Duodenal mucosa (tissue), 2 donors: ENCODE results near the gene TNRC6B.

ENCODE experiments used
- H3K27ac ChIP-seq: one replicate; pipeline ENCODE4 v1.7.0; 2013; ENCODE audit warnings: low read depth, low read length
- H3K27me3 ChIP-seq, 2 donors: one replicate each; pipeline ENCODE4 v1.7.0; 2013; ENCODE audit warnings: low read length in 2 of 2, control low read depth in 1 of 2; ENCODE audit not compliant: insufficient read depth in 2 of 2, control insufficient read depth in 1 of 2
- H3K36me3 ChIP-seq, 2 donors: one replicate each; pipeline ENCODE4 v1.7.0; 2013; ENCODE audit warnings: low read length in 2 of 2, control low read depth in 1 of 2; ENCODE audit not compliant: insufficient read depth in 2 of 2, control insufficient read depth in 1 of 2
- H3K4me1 ChIP-seq, 2 donors: one replicate each; pipeline ENCODE4 v1.7.0; 2013; ENCODE audit warnings: low read length in 2 of 2, control low read depth in 1 of 2; ENCODE audit not compliant: insufficient read depth in 2 of 2, control insufficient read depth in 1 of 2
- H3K4me3 ChIP-seq, 2 donors: one replicate each; pipeline ENCODE4 v1.7.0; 2013; ENCODE audit warnings: low read length in 2 of 2, low read depth in 1 of 2
- H3K9ac ChIP-seq, 2 donors: one replicate each; pipeline ENCODE4 v1.7.0; 2013; ENCODE audit warnings: low read length in 2 of 2, low read depth in 1 of 2
- H3K9me3 ChIP-seq, 2 donors: one replicate each; pipeline ENCODE4 v1.7.0; 2013; ENCODE audit warnings: low read length in 2 of 2, control low read depth in 1 of 2; ENCODE audit not compliant: control insufficient read depth in 1 of 2

TNRC6B gene

DNA sequence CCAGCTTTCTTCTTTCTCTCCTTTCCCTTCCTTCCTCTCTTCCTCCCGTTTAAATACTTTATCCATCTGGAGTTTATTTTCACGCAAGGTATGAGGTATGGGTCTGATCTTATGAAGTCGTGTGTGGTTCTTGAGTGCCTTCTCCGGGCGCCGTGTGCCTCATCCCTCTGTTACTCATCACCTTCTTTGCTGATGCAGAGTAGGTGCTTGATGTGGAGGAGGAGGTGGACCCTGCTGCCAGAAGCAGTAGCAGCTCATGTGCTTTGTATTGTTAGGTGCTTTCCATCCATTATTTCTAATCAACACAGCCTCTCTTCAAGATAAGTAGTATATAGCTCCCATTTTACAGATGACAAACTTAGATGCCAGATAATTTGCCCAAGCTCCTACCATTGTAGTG is 47.0 kb downstream of the TNRC6B start:
- H3K4me3 ChIP-seq, result no peak overlapping the region
- no peaks in the 10 kb centered on the region for H3K9me3 ChIP-seq
- H3K27me3 ChIP-seq, result no peaks in the 10 kb centered on the region
- no peak overlapping the region for H3K9ac ChIP-seq
- H3K27ac ChIP-seq, result no peak overlapping the region
- peaks cover 0 to 3% of the 10 kb centered on the region in 2 donors for H3K36me3 ChIP-seq
- H3K4me1 ChIP-seq, result peaks cover 4 to 11% of the 10 kb centered on the region in 2 donors

DNA sequence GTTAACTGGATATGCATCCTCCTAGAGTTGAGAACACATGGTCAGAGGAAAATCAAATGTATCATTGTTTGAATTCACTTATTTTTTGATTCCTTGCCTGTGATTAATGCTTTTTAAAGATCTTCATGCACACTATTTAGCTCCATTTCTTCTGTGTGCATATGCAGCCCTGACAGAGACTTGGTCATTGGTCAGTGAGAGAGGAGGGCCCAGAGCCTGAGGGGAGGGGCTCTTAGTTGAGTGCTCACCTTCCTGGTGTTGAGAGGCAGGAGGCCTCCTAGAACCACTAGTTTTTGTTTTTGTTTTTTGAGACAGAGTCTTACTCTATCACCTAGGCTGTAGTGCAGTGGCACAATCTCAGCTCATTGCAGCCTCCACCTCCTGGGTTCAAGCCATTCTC is 48.9 kb downstream of the TNRC6B start:
- Histone ChIP-seq H3K9ac (no peak overlapping the region), H3K4me1 (no peaks in the 10 kb centered on the region), H3K27me3 (no peaks in the 10 kb centered on the region), H3K9me3 (no peaks in the 10 kb centered on the region), H3K4me3 (no peak overlapping the region), H3K27ac (no peak overlapping the region), H3K36me3 (peaks cover 0 to 3% of the 10 kb centered on the region in 2 donors)

DNA sequence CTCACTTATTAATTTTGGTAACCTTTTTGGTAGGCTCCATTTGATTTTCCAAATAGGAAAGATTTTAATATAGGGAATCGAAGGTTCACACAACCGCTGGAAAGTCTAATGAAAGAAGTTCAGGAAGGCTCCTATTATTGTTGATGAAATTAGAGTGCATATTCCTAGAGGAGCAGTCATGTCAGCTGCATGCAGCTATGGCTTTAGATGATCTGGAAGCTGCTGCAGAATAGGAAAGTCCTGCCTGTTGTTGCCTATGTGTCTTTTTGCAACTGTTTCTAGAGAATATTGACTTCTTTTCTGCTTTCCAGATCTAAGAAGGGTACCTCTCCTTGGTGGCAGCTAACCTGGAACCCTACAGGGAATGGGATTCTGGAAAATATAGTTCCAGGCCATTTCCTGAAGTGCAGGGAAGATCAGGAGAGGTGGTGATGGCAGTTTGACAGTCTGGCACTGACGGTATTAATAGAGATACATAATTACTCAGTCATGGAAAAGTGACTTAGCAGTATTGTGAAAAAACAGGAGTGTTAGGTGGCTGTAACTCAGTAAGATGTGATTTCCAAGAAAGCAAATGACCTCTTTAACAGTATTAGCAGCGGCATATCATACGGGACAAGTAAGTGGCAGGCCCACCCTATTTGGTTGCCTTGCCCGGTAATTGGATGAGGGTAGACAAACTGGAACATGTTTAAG is 54.0 kb downstream of the TNRC6B start:
- no peak overlapping the region for H3K27ac ChIP-seq

DNA sequence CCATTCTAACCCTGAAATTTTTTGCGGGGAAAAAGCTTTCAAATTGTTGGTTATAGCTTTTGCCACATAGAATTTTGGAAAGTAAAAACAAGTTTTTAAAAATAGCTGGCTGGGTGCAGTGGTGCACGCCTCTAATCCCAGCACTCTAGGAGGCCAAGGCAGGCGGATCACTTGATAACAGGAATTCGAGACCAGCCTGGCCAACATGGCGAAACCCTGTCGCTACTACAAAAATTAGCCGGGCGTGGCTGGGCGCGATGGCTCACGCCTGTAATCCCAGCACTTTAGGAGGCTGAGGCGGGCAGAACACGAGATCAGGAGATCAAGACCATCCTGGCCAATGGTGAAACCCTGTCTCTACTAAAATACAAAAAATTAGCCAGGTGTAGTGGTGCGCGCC is 54.9 kb downstream of the TNRC6B start:
- Histone ChIP-seq H3K27ac (no peak overlapping the region), H3K9me3 (no peaks in the 10 kb centered on the region), H3K27me3 (no peaks in the 10 kb centered on the region), H3K9ac (no peak overlapping the region), H3K4me3 (no peak overlapping the region), H3K4me1 (peaks cover 0 to 4% of the 10 kb centered on the region in 2 donors), H3K36me3 (peaks cover 6 to 26% of the 10 kb centered on the region in 2 donors)

More for the DNA sequence above, 54.0 kb downstream of the TNRC6B start:
- no peaks in the 10 kb centered on the region for H3K9me3 ChIP-seq
- H3K27me3 ChIP-seq, result no peaks in the 10 kb centered on the region
- peaks cover 6 to 22% of the 10 kb centered on the region in 2 donors for H3K36me3 ChIP-seq
- H3K4me3 ChIP-seq, result no peak overlapping the region
- no peaks in the 10 kb centered on the region for H3K4me1 ChIP-seq
- no peak overlapping the region for H3K9ac ChIP-seq

DNA sequence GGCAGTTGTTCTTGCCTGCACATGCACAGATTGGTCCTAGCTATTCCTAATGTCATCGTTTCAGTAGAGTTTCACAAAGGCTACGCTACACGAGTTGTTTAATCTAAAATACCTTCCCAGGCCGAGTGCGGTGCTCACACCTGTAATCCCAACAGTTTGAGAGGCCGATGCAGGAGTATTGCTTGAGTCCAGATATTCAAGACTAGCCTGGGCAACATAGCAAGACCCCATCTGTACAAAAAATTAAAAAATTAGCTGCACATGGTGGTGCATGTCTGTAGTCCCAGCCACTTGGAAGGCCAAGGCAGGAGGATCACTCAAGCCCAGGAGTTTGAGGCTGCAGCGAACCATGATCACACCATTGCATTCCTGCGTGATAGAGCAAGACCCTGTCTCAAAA is 56.2 kb downstream of the TNRC6B start:
- Histone ChIP-seq H3K27me3 (no peaks in the 10 kb centered on the region), H3K4me3 (no peak overlapping the region), H3K36me3 (peaks cover 6 to 26% of the 10 kb centered on the region in 2 donors), H3K9ac (no peak overlapping the region), H3K4me1 (peaks cover 10 to 15% of the 10 kb centered on the region in 2 donors), H3K9me3 (no peaks in the 10 kb centered on the region), H3K27ac (no peak overlapping the region)

DNA sequence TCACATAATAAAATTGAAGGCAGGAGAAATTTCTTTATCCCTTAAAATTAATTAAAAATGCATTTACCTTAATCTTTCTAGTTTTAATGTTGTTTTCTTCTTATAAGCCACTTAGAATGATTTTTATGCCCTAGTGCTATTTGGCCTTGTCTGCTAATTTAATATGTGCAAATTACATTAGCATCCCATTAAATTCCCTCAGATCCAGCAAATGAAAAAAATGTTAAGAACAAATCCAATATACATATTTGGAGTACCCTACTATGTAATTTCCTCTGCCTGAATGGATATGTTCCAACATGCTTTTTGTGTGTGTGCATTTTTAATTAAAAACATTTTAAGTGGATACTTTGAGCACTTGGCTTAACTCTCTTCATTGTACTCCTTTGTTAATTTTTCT is 56.9 kb downstream of the TNRC6B start:
- Histone ChIP-seq H3K27ac (no peak overlapping the region), H3K9me3 (no peaks in the 10 kb centered on the region), H3K9ac (no peak overlapping the region), H3K27me3 (no peaks in the 10 kb centered on the region), H3K4me3 (no peak overlapping the region), H3K4me1 (peaks cover 17 to 19% of the 10 kb centered on the region in 2 donors), H3K36me3 (peaks cover 6 to 22% of the 10 kb centered on the region in 2 donors)

DNA sequence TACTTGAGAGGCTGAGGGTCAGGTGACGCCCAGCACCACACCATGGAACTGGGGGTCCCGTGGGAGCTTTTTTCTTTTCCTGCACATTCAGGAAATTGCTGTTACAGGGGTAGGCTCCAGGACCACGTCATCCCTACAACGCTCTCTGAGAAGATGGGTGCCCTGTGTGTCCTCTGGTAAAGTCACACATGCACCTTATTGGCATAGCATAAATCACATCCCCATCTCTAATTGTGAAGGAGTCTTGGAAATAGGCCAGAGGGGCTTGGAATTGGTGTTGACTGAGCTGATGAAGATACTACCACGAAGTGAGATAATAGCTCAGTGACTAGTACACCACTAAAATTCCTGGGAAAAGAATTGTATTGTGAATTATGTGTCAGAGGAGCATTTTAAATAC is 57.6 kb downstream of the TNRC6B start:
- no peak overlapping the region for H3K27ac ChIP-seq
- H3K9me3 ChIP-seq, result no peaks in the 10 kb centered on the region
- no peaks in the 10 kb centered on the region for H3K27me3 ChIP-seq
- peaks cover 17 to 19% of the 10 kb centered on the region in 2 donors for H3K4me1 ChIP-seq
- H3K36me3 ChIP-seq, result peaks cover 6 to 22% of the 10 kb centered on the region in 2 donors
- H3K9ac ChIP-seq, result no peak overlapping the region
- H3K4me3 ChIP-seq, result no peak overlapping the region

DNA sequence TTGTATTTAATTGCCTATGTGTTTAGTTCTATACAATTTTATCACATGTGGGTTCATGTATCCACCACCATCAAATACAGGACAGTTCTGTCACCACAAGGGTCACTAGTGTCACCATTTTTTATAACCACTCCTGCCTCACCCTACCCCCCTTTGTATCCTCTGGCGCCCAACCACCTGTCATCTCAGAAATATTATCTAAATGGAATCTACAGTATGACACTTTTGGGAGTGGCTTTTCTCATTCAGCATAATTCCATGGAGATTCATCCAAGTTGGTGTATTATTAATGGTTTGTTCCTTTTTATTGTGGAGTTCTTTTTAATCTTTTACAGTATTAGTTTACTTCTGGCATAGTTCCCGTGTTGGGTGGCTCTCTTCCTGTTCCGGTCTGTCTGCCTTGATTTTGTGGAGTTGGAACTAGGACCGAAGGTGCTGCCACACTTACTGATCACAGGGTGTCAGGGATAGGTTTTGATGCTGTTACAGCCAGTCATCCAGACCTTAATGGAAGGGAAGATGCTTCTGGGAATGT is 58.5 kb downstream of the TNRC6B start:
- Histone ChIP-seq H3K4me3 (no peak overlapping the region), H3K27ac (no peak overlapping the region), H3K9me3 (no peaks in the 10 kb centered on the region), H3K4me1 (peaks cover 17 to 19% of the 10 kb centered on the region in 2 donors), H3K9ac (no peak overlapping the region), H3K36me3 (peaks cover 6 to 22% of the 10 kb centered on the region in 2 donors), H3K27me3 (no peaks in the 10 kb centered on the region)

DNA sequence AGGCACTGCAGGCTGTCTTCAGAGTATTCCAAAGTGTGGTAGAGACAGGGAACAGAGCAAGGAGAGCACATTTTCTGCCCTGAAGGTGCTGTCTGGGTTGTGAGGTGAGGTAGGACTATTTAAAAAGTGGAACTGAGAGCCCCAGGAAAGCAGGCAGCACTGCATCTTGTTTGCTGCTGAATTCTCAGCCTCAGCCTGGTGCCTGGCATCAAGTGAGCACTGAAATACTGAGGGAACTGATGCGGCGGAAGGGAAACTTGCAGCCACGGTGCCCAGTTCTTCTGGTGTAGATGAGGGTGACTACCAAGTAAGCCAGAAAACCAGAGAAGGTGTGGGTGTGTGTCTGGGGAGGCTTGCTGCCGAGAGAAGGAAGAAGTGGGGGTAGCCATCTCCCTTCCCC is 59.5 kb downstream of the TNRC6B start:
- no peak overlapping the region for H3K4me3 ChIP-seq
- H3K9ac ChIP-seq, result no peak overlapping the region
- H3K4me1 ChIP-seq, result peaks cover 17 to 19% of the 10 kb centered on the region in 2 donors
- H3K36me3 ChIP-seq, result peaks cover 3 to 16% of the 10 kb centered on the region in 2 donors
- H3K27ac ChIP-seq, result no peak overlapping the region
- no peaks in the 10 kb centered on the region for H3K27me3 ChIP-seq
- no peaks in the 10 kb centered on the region for H3K9me3 ChIP-seq

DNA sequence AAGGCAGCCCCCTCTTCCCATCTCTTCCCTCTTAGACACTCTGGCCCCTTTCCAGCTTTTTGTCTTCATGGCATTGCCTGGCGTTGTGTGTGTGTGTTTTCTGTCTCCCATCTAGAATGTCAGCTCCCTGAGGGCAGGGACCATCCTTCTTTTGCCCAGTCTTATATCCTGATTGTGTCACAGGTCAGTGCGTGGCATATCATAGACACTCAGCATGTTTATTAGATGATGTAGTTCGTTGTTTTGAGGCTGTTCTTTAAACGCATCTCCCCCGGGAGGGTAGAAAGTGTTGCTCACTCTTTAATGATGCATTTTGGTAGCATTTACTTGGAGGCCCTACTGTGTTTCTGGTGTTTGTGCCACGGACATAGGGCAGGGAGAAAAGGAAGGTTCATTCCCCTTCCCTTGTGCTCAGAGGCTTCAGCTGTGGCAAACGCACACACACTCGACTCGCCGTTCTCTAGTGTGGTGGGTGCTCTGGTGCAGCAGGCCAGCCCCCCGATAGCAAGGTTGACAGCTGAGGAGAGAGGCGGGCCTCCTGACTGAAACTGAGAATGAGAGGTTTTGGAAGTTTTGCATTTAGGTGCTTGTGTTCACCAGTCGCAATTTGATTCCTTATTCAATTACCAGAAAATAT is 60.2 kb downstream of the TNRC6B start:
- H3K27me3 ChIP-seq, result no peaks in the 10 kb centered on the region
- no peak overlapping the region for H3K27ac ChIP-seq
- H3K9ac ChIP-seq, result no peak overlapping the region
- H3K9me3 ChIP-seq, result no peaks in the 10 kb centered on the region
- peaks cover 17 to 19% of the 10 kb centered on the region in 2 donors for H3K4me1 ChIP-seq
- peaks cover 0 to 12% of the 10 kb centered on the region in 2 donors for H3K36me3 ChIP-seq
- no peak overlapping the region for H3K4me3 ChIP-seq
